HepG2 (cell line): ENCODE measurements around the gene GPR42. TPM values are rescaled to one million over a fixed set of nuclear protein-coding genes. Genes with fewer than 3 reads are reported as not detected.

Experiments
- ATF1 ChIP-seq: IDR thresholded peaks from 2 replicates; pipeline ENCODE4 v1.6.1; 2016; ENCODE audit warnings: mild to moderate bottlenecking, control low read depth
- BCL6 ChIP-seq: IDR thresholded peaks from 2 replicates; pipeline ENCODE4 v1.6.1; 2016; ENCODE audit warnings: missing genetic modification reagents, missing compliant biosample characterization
- CBX1 ChIP-seq: IDR thresholded peaks from one replicate; pipeline ENCODE4 v1.6.1; 2016; ENCODE audit warnings: antibody characterized with exemption, low read depth
- CEBPG ChIP-seq: IDR thresholded peaks from 2 replicates; pipeline ENCODE4 v1.6.1; 2016
- CERS6 ChIP-seq: sonication (generic); formaldehyde crosslinking; IDR thresholded peaks from 2 replicates; pipeline ENCODE4 v1.5.0; 2020; ENCODE audit warnings: missing genetic modification reagents
- FUBP1 ChIP-seq: sonication (generic); formaldehyde crosslinking; IDR thresholded peaks from 2 replicates; pipeline ENCODE4 v1.5.1; 2020; ENCODE audit warnings: missing genetic modification reagents, mild to moderate bottlenecking, borderline replicate concordance
- GATAD2A ChIP-seq: IDR thresholded peaks from 2 replicates; pipeline ENCODE4 v1.6.1; 2016
- LBX2 ChIP-seq: sonication (generic); formaldehyde crosslinking; IDR thresholded peaks from 2 replicates; pipeline ENCODE4 v1.5.0; 2020; ENCODE audit warnings: missing genetic modification reagents, mild to moderate bottlenecking, borderline replicate concordance
- LCORL ChIP-seq, 2 experiments: fragments of 450-650 bp in 1 of 2; sonication (generic) in 1 of 2; formaldehyde crosslinking in 1 of 2; IDR thresholded peaks; 2 replicates each; pipeline versions ENCODE4 v1.5.0 to v1.6.1; 2017 to 2020; ENCODE audit warnings: antibody characterized with exemption in 1 of 2, missing genetic modification reagents in 1 of 2
- MED1 ChIP-seq: sonication (generic); formaldehyde crosslinking; IDR thresholded peaks from 2 replicates; pipeline ENCODE4 v1.4.0; 2020; ENCODE audit warnings: missing genetic modification reagents
- MEIS2 ChIP-seq: sonication (generic); formaldehyde crosslinking; IDR thresholded peaks from 2 replicates; pipeline ENCODE4 v1.9.0; 2021; ENCODE audit warnings: mild to moderate bottlenecking, missing genetic modification reagents
- MXD4 ChIP-seq: IDR thresholded peaks from 2 replicates; pipeline ENCODE4 v1.6.1; 2016; ENCODE audit warnings: mild to moderate bottlenecking, missing biosample characterization, missing genetic modification reagents
- PHF8 ChIP-seq: sonication (generic); formaldehyde crosslinking; IDR thresholded peaks from 2 replicates; pipeline ENCODE4 v1.5.0; 2020; ENCODE audit warnings: missing genetic modification reagents
- PLRG1 ChIP-seq: fragments of 450-650 bp; conservative IDR thresholded peaks from 2 replicates; pipeline ENCODE4 v1.6.1; 2016
- REL ChIP-seq: sonication (generic); formaldehyde crosslinking; conservative IDR thresholded peaks from 2 replicates; pipeline ENCODE4 v1.8.0; 2022; ENCODE audit warnings: mild to moderate bottlenecking, missing genetic modification reagents, moderate library complexity
- SMYD3 ChIP-seq: sonication (generic); formaldehyde crosslinking; IDR thresholded peaks from 2 replicates; pipeline ENCODE4 v1.8.1; 2023; ENCODE audit warnings: mild to moderate bottlenecking, missing genetic modification reagents
- TBX3 ChIP-seq: fragments of 450-650 bp; IDR thresholded peaks from 2 replicates; pipeline ENCODE4 v1.6.1; 2017; ENCODE audit warnings: antibody characterized with exemption, mild to moderate bottlenecking, inconsistent platforms, borderline replicate concordance
- THAP8 ChIP-seq: sonication (generic); formaldehyde crosslinking; IDR thresholded peaks from 2 replicates; pipeline ENCODE4 v1.5.1; 2020; ENCODE audit warnings: missing genetic modification reagents, mild to moderate bottlenecking, borderline replicate concordance
- THRA ChIP-seq: sonication (generic); formaldehyde crosslinking; IDR thresholded peaks from 2 replicates; pipeline ENCODE4 v1.4.0; 2020; ENCODE audit warnings: missing genetic modification reagents, borderline replicate concordance
- ZNF20 ChIP-seq: sonication (generic); formaldehyde crosslinking; IDR thresholded peaks from 2 replicates; pipeline ENCODE4 v1.4.0; 2020; ENCODE audit warnings: mild to moderate bottlenecking, moderate library complexity, missing genetic modification reagents
- ZNF256 ChIP-seq: sonication (generic); formaldehyde crosslinking; conservative IDR thresholded peaks from 2 replicates; pipeline ENCODE4 v1.4.0; 2020; ENCODE audit warnings: missing genetic modification reagents
- ZNF414 ChIP-seq: sonication (generic); formaldehyde crosslinking; IDR thresholded peaks from 2 replicates; pipeline ENCODE4 v1.5.0; 2020; ENCODE audit warnings: missing genetic modification reagents
- ZNF430 ChIP-seq: sonication (generic); formaldehyde crosslinking; IDR thresholded peaks from 2 replicates; pipeline ENCODE4 v1.9.0; 2021; ENCODE audit warnings: mild to moderate bottlenecking, missing genetic modification reagents
- ZNF530 ChIP-seq: sonication (generic); formaldehyde crosslinking; IDR thresholded peaks from 2 replicates; pipeline ENCODE4 v1.5.0; 2020; ENCODE audit warnings: low read depth, mild to moderate bottlenecking, missing genetic modification reagents
- ZNF841 ChIP-seq: sonication (generic); formaldehyde crosslinking; IDR thresholded peaks from 2 replicates; pipeline ENCODE4 v1.8.1; 2023; ENCODE audit warnings: missing genetic modification reagents, borderline replicate concordance
- ZSCAN20 ChIP-seq: sonication (generic); formaldehyde crosslinking; IDR thresholded peaks from 2 replicates; pipeline ENCODE4 v1.4.0; 2020; ENCODE audit warnings: missing genetic modification reagents, mild to moderate bottlenecking, borderline replicate concordance
- polyA plus RNA-seq, 8 experiments: library from polyadenylated mRNA; depleted of rRNA in 3 of 8; stranded (reverse) in 7 of 8; unstranded in 1 of 8; fragments of >200 nt; fragmentation: Illumina TruSeq in 4 of 8; extraction: Trizol in 4 of 8; gene quantifications; 2 replicates each; pipeline versions ENCODE4 v1.2.1 to v1.2.3, GENCODE V29; 2011 to 2016; ENCODE audit warnings: low read depth in 4 of 8, missing spikeins in 1 of 8, mixed read lengths in 1 of 8; ENCODE audit not compliant: insufficient read depth in 1 of 8
- total RNA-seq, 5 experiments: library from RNA; depleted of rRNA; stranded (reverse); fragments of >200 nt; fragmentation: Illumina TruSeq; extraction: Trizol; gene quantifications; 2 replicates each; pipeline ENCODE4 v1.2.3, GENCODE V29; 2016; ENCODE audit warnings: low read depth in 1 of 5

GPR42 gene
- total and polyA plus RNA-seq, 2 of the 13 experiments (the other 11 are each of a cell fraction or from before 2014, with no cell fraction given): not detected

- TF ChIP-seq TBX3 (peak; percentile 41; the same call in 1 of the 2 replicates), CERS6 (CRISPR knock-in tag) (no peak), MEIS2 (CRISPR knock-in tag) (0 out of 2 replicates have a peak, but pooled peaks have one; percentile 21), BCL6 (CRISPR knock-in tag) (0 out of 2 replicates have a peak, but pooled peaks have one; percentile 17), REL (CRISPR knock-in tag) (no peak), GATAD2A (peak; percentile 49; the same call in 1 of the 2 replicates), ZNF20 (CRISPR knock-in tag) (no peak), MXD4 (CRISPR knock-in tag) (no peak), ZNF430 (CRISPR knock-in tag) (no peak; the same call in 1 of the 2 replicates), MED1 (CRISPR knock-in tag) (peak; percentile 81; the same call in 1 of the 2 replicates), ZSCAN20 (no peak), ATF1 (CRISPR knock-in tag) (no peak), ZNF414 (CRISPR knock-in tag) (peak; percentile 60), SMYD3 (CRISPR knock-in tag) (no peak), THAP8 (no peak), LCORL (IDR thresholded peaks at IDR 0.05) (no peak), LCORL (CRISPR knock-in tag; IDR thresholded peaks at IDR 0.05) (peak; percentile 77), FUBP1 (no peak), CBX1 (no peak), THRA (CRISPR knock-in tag) (peak; percentile 76; the same call in 1 of the 2 replicates), ZNF530 (CRISPR knock-in tag) (no peak), ZNF256 (CRISPR knock-in tag) (no peak), PHF8 (CRISPR knock-in tag) (no peak), PLRG1 (no peak), CEBPG (CRISPR knock-in tag) (0 out of 2 replicates have a peak, but pooled peaks have one; percentile 25), ZNF841 (CRISPR knock-in tag) (no peak), LBX2 (no peak)
Measured at GRCh38 chr19:35389192-35389861, 18.5 kb downstream of the GPR42 start (continued).
